ENCODE data around the gene PRKAR1B. TPM values are rescaled to one million over a fixed set of nuclear protein-coding genes. Genes with fewer than 3 reads are reported as not detected.

The PRKAR1B gene
- total and polyA plus RNA-seq, 2 donors (not counting 1 experiment from before 2014, with no cell fraction given), result 4.5 to 8.6 TPM

GRCh38 chr7:680411-681127 is 46.5 kb downstream of the PRKAR1B start:
- intact Hi-C loops (cut with micrococcal nuclease), result no loop called here
- no peaks in the 10 kb centered on the region for H4K20me1 ChIP-seq (ENCODE audit: control insufficient read depth, insufficient read depth, low read length, poor library complexity, severe bottlenecking)
- Mint-ChIP-seq H3K9me3 (ENCODE audit: insufficient read depth) (peaks cover 6% of the 10 kb centered on the region), H3K4me1 (no peaks in the 10 kb centered on the region), H3K27me3 (no peaks in the 10 kb centered on the region), H3K4me3 (no peak overlapping the region), H3K27ac (no peak overlapping the region)
- ATAC-seq (ENCODE audit: low read depth) (no peak), DNase-seq (no peak)
- H3K36me3 ChIP-seq (replicated peaks in 1 of 2; ENCODE audit: control extremely low read depth in 1 of 2, control insufficient read depth in 1 of 2, extremely low read depth in 1 of 2, insufficient read depth in 2 of 2, low read length in 1 of 2), result peaks cover 0 to 9% of the 10 kb centered on the region in 2 experiments
- ChIA-PET POLR2A (no interaction called here), CTCF (no interaction called here)
- no peak overlapping the region for H3K4me2 ChIP-seq (replicated peaks; ENCODE audit: low read depth, low read length, poor library complexity, severe bottlenecking)
- no peaks in the 10 kb centered on the region for H3K4me1 ChIP-seq (ENCODE audit: control insufficient read depth in 2 of 2, insufficient read depth in 2 of 2, low read length in 2 of 2)
- no peak overlapping the region for H3K9ac ChIP-seq (ENCODE audit: low read length)
- no peaks in the 10 kb centered on the region for H3K27me3 ChIP-seq (replicated peaks in 1 of 4; ENCODE audit: control extremely low read depth in 1 of 4, control insufficient read depth in 3 of 4, insufficient read depth in 4 of 4, low read length in 3 of 4)
- no peak overlapping the region for H3K4me3 ChIP-seq (ENCODE audit: control extremely low read depth in 1 of 5, extremely low read depth in 1 of 5, insufficient read depth in 1 of 5, low read depth in 2 of 5, low read length in 4 of 5)
- no peak overlapping the region for H2AFZ ChIP-seq (ENCODE audit: insufficient read depth, low read depth, low read length, poor library complexity, severe bottlenecking)
- peaks cover 3 to 40% (median 10%) of the 10 kb centered on the region in 3 donors for H3K9me3 ChIP-seq (ENCODE audit: control extremely low read depth in 1 of 3, control insufficient read depth in 2 of 3, insufficient read depth in 1 of 3, low read length in 2 of 3)
- TF ChIP-seq CTCF (IDR thresholded peaks at IDR 0.05) (no peak), EZH2 (IDR thresholded peaks at IDR 0.05; ENCODE audit: borderline replicate concordance, insufficient read depth, low read depth, low read length, poor library complexity, severe bottlenecking) (no peak)
- WGBS (ENCODE audit: insufficient coverage), result 98% methylated on average over 16 of the region's 25 CpGs
- no peak overlapping the region for H3K27ac ChIP-seq (ENCODE audit: low read length in 2 of 2)
- no peaks in the 10 kb centered on the region for H3K79me2 ChIP-seq (ENCODE audit: control insufficient read depth, insufficient read depth, low read length)

- no peak overlapping the region for H3K4me3 ChIP-seq (ENCODE audit: control extremely low read depth in 1 of 5, extremely low read depth in 1 of 5, insufficient read depth in 1 of 5, low read depth in 2 of 5, low read length in 4 of 5)
- no peak for ATAC-seq (ENCODE audit: low read depth)
- H3K9me3 ChIP-seq (ENCODE audit: control extremely low read depth in 1 of 3, control insufficient read depth in 2 of 3, insufficient read depth in 1 of 3, low read length in 2 of 3), result peaks cover 0 to 34% (median 0%) of the 10 kb centered on the region in 3 donors
- H3K36me3 ChIP-seq (replicated peaks in 1 of 2; ENCODE audit: control extremely low read depth in 1 of 2, control insufficient read depth in 1 of 2, extremely low read depth in 1 of 2, insufficient read depth in 2 of 2, low read length in 1 of 2), result peaks cover 0 to 13% of the 10 kb centered on the region in 2 experiments
- ChIA-PET CTCF (no interaction called here), POLR2A (no interaction called here)
- intact Hi-C loops (cut with micrococcal nuclease), result no loop called here
- Mint-ChIP-seq H3K4me3 (no peak overlapping the region), H3K9me3 (ENCODE audit: insufficient read depth) (peaks cover 7% of the 10 kb centered on the region), H3K4me1 (no peaks in the 10 kb centered on the region), H3K27me3 (no peaks in the 10 kb centered on the region), H3K27ac (no peak overlapping the region)
- H3K27me3 ChIP-seq (replicated peaks in 1 of 4; ENCODE audit: control extremely low read depth in 1 of 4, control insufficient read depth in 3 of 4, insufficient read depth in 4 of 4, low read length in 3 of 4), result no peaks in the 10 kb centered on the region
- no peak overlapping the region for H3K27ac ChIP-seq (ENCODE audit: low read length in 2 of 2)
- no peaks in the 10 kb centered on the region for H3K4me1 ChIP-seq (ENCODE audit: control insufficient read depth in 2 of 2, insufficient read depth in 2 of 2, low read length in 2 of 2)
- no peak overlapping the region for H3K4me2 ChIP-seq (replicated peaks; ENCODE audit: low read depth, low read length, poor library complexity, severe bottlenecking)
- no peak overlapping the region for H3K9ac ChIP-seq (ENCODE audit: low read length)
- DNase-seq, result no peak
- no peaks in the 10 kb centered on the region for H3K79me2 ChIP-seq (ENCODE audit: control insufficient read depth, insufficient read depth, low read length)
- H4K20me1 ChIP-seq (ENCODE audit: control insufficient read depth, insufficient read depth, low read length, poor library complexity, severe bottlenecking), result no peaks in the 10 kb centered on the region
- 97% methylated on average over 16 of the region's 23 CpGs for WGBS (ENCODE audit: insufficient coverage)
- H2AFZ ChIP-seq (ENCODE audit: insufficient read depth, low read depth, low read length, poor library complexity, severe bottlenecking), result no peak overlapping the region
- no peak for TF ChIP-seq CTCF (IDR thresholded peaks at IDR 0.05)
- TF ChIP-seq EZH2 (IDR thresholded peaks at IDR 0.05; ENCODE audit: borderline replicate concordance, insufficient read depth, low read depth, low read length, poor library complexity, severe bottlenecking), result no peak
Observed at GRCh38 chr7:676972-677385, 50.1 kb downstream of the PRKAR1B start.

All from B cell (primary cell).